GM18861 (cell line): ENCODE measurements around the gene TEX261.

Source experiments
- ATAC-seq: cut with Tn5 transposase; IDR thresholded peaks from one replicate; pipeline ENCODE4 v1.9.1; 2021; ENCODE audit not compliant: unreplicated experiment

The TEX261 gene

DNA sequence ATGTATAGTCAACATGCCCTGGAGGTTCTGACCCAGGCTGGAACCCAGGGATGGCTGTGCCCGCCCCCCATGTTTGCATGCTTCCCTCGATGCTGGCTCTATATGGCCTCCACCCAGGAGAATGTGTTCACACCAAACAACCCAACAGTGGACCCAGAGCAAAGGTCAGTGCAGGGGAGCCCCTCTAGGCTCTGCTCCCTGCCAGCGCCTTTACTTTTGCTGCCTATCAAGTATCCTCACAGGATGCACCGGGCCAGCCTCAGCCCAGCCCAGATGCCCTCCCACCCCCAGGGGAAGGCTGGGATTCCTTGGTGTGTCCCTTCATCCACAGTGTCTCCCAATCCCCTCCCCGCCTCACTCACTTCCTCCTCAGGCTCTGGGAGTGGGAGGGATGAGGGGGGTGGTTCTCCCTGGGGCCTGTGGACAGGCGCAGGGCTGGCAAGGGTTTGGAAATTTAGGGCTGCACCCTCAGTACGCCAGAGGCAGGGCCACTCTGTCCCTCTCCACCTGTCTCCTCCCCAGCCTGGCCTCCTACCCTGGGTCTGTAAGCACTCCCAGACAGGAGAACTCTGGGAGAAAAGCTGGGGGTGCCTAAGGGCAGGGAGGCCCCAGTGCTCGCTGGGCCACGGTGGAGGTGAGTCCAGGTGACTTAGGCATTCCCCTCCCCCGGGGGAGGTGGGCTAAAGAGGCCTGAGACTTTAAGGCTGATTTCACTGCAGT is 56.6 kb downstream of the TEX261 start:
- ATAC-seq, result no peak

DNA sequence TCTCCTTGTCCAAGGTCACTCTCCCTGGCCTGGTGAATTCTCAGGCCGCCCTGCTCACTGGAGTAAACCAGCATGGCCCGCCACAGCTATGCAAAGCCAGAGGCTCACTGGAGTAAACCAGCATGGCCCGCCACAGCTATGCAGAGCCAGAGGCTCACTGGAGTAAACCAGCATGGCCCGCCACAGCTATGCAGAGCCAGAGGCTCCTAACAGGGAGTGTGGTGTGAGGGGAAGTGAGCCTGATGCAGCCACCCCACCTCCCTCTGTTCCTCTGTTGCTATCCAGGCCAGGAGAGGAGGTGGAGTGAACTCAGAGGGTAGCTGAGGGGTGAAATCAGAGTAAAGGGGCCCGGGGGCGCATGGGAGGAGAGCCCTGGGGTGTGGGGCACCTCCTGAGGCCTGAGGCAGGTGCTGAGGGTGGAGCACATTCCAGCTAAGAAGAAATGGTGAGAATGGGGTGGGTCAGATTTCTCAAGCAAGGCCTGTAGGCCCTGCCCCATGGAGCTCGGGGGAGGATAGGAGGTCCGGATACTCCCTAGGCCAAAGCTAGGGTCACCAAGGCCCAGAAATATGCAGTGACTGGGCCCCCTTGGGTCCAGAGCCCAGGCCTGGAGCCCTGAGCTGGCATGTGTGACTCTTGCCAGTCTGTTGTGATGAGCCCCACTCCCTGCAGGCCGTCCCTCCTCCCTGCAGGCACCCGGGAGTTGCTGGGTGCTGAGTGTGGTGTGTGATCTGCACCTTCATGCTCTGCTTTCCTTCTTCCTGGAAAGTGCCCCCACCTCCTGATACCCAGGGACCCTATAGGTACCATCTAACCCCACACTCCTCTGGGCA is 57.5 kb downstream of the TEX261 start:
- no peak for ATAC-seq

DNA sequence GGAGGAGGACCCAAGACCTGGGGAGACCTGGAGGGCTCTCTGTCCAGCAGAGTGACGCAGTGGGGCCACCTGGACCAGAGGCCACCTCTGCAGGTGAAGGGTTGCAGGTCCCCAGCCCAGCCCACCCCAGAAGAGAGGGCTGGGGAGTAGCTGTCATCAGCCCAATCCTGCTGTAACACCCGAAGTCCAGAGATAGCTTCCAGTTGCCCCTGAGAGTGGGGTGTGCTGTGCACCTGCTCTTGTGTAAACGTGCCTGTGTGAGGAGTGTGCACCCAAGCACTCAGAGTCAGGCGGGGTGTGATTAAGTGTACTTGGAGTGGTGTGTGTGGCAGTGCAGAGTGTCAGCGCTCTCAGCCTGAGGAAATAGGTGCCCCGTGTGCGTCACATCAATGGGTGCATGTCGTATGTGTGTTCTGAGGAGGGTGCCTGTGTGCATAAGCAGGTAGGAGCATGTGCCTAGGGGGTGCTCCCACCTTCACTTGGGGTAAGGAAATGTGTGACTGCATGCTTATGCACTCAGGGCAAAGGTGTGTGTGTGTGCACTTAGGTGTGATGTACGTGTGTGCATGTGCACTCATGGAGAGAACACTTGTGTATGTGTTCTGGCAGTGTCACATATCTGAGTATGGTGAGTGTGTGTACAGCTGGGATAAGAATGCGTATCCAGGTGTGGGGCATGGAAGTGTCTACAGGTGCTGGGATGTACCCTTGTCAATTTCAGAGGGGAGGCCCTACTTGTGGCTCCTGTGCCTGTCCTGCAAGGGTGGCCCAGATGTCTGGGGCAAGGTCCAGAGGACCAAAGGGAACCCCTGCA is 58.3 kb downstream of the TEX261 start:
- no peak for ATAC-seq
